NOMO-1 treated with dmso at 0.1 percent for 144 hours (cell line): ENCODE results near the gene RSPH3.
"Not testable (repeated sequence)": the region's sequence is repeated elsewhere in the genome, so short reads cannot be mapped to it uniquely, and the experiment has no call there.

Experiments used
- DNase-seq: peaks from one replicate; lab custom pipeline; 2025; ENCODE audit not compliant: unreplicated experiment; lab: John Stamatoyannopoulos, UW

The RSPH3 gene

DNA sequence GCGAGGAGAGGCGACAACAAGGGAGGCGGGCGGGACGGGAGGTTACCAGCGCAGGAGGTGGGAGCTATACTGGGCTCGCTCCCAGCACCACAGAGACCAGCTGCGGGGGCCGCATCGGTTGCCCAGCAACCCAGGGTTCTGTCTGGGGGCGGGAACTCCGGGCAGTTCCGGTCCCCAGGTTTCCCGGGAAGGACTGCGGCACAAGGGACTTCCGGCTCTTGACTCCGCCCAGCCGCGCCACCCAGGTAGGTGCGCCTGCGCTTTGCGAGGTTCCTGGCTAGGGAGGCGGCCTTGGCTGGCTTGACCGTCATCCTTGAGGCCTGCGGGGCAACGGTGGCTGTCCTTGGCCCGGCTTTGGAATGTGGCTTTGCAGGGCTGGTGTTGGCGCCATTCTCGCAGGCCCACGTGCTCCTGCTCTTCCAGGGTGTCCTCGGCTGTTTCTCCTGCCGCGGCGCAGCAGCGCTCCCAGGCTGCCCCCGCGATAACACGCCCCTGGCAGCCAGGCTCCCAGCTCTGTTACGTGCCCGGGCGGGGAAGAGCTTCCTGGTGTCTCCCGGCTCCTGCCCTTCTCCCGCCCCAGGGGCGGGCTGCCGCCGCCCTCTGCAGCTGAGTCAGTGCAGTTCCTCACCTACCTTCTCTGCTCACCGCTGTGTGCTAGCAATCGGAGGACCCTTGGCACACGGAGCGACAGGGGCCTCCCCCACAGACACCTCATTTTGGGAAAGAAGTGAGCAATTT lies at the start of gene RSPH3:
Gene RSPH3, minus strand, starts transcription at position 537 of the 738 bp plus-strand sequence. CDS start 652 bp downstream, outside the sequence.
- DNase-seq: peak; percentile 79

DNA sequence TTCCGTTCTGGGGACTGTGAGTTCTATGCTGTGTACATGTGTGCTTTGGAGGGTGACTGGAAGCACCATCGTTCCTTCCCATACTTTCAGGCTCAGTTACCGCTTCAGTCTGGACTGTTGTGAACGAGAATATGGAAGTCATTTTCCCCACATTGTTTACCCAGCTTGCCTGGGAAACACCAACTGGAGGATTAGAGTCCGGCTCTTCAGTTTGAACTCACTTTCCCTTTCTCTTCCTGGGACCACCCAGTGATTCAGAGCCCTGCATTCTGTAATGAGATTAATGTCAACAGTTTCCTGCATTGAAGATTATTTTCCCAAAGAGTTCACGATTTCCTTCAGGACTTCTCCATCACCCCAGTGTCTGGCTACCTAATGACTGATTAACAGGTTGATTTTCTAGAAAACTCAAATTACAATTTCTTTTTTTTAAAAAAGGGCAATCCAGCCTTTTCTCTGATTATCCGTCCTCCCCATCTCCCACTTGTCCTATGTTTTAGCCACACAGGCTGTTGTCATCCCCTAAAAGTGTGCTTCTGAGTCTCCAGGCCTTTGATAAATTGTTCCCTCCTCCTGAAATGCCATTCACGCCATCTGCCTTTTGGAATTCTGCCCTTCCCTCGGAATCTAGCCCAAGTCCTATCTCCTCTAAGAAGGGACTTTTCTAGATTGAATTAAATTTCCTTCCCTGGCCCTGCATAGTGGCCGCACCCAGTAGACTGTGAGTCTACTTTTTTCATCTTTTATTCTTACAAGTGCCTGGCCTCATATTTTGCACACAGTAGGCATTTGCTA lies 48.1 kb upstream of the RSPH3 start:
- no peak for DNase-seq

DNA sequence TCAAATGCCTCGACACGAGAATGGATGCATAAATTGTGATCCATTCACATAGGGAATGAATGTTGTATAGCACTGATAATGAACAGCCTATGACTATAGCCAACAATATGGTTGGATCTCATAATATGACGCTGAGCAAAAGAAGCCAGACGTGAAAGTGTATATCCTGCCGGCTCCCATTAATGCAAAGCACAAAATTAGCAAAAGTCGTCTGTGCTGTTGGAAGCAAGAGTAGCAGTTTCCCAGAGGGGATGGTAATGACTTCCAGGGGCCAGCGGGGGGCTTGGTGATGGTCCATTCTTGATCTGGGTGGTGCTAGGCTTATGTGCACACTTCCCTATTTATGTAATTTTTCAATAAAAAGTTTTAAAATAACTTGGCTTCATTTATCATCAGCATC lies 45.8 kb upstream of the RSPH3 start:
- no peak for DNase-seq

- peak; percentile 97 for DNase-seq
Observed at GRCh38 chr6:159044899-159045727, 45.1 kb upstream of the RSPH3 start, which contains the start of gene TAGAP. TSS of gene TAGAP (minus strand) at chr6:159044991. CDS start at chr6:159044146, 845 bp downstream.

GRCh38 chr6:159043947-159044346 lies 43.9 kb upstream of the RSPH3 start:
- no peak for DNase-seq

GRCh38 chr6:159043251-159043650 lies 43.2 kb upstream of the RSPH3 start:
- no peak for DNase-seq

GRCh38 chr6:159042826-159043181 lies 42.8 kb upstream of the RSPH3 start:
- no peak for DNase-seq

- peak; percentile 76 for DNase-seq
Observed at GRCh38 chr6:159042003-159042825, 42.2 kb upstream of the RSPH3 start.

- DNase-seq: no peak
Observed at GRCh38 chr6:159041181-159041580, 41.2 kb upstream of the RSPH3 start.

DNA sequence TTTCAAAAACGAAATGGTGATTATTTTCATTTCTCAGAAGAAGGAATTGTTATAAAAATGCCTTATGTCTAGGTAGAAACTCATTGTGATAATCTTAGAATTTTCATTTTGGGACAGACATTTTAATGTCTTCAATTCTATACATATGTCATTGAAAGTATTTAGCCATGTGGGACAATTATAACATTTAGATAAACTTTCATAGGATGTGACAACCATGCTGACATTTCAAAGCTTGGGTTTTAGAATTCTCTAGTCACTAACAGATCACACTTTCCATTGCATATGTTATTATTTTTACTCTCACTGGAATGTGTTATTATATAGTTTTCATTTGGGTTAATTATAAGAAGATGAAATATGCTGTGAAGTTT lies 39.9 kb upstream of the RSPH3 start:
- no peak for DNase-seq

DNA sequence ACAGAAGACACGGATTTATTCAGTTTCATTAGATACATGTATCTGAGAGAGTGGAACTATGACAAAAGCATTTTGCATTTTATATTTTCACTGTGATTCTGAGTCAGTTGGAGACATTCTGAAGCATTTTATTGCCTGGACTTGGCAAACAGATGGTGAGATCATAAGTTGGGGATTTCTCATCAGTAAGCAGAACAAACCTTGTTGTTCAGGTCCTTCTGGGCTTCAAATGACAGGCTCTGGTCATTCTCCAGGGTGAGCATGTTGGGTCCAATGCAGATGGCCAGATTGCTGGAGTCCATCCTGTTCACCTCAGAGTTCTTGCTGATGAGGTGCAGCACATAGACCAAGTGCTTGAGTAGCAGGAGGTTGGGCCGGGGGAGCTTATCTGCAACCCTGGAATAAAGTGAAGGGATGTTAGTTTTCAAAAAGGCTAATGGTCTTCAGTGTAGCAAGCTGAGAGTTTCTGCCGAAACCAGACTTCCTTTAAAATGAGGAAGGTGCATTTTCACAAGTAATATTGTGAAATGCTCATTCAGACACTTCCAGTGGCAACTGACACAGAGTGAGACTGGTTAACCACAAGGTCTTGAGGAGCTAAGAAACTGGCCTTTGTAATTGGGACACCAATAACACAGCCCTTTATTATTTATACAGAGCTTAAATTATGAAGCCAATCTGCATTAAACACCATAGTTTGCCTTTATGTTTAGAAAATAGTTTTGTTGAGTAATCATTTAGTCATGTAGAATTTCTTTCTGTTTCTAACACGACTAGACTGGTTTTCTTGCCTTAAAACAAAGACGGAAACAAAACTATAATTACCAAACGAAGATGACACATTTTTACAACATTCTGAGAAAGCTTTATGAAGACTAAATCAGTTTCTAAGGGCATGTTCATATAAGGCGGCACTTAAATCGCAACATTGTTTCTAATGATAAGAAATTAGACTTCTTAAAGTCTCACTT lies 39.2 kb upstream of the RSPH3 start:
- peak; percentile 88 for DNase-seq

DNA sequence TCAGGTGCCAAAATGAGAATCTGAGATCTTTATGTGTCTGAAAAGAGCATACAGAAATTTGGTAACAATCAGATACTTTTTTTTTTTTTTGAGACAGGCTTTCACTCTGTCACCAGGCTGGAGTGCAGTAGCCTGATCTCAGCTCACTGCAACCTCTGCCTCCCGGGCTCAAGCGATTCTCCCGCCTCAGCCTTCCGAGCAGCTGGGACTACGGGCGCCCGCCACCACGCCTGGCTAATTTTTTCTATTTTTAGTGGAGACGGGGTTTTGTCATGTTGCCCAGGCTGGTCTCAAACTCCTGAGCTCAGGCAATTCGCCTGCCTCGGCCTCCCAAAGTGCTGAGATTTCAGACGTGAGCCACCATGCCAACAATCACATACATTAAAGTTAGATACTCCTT lies 38.3 kb upstream of the RSPH3 start:
- DNase-seq: not testable (repeated sequence)

DNA sequence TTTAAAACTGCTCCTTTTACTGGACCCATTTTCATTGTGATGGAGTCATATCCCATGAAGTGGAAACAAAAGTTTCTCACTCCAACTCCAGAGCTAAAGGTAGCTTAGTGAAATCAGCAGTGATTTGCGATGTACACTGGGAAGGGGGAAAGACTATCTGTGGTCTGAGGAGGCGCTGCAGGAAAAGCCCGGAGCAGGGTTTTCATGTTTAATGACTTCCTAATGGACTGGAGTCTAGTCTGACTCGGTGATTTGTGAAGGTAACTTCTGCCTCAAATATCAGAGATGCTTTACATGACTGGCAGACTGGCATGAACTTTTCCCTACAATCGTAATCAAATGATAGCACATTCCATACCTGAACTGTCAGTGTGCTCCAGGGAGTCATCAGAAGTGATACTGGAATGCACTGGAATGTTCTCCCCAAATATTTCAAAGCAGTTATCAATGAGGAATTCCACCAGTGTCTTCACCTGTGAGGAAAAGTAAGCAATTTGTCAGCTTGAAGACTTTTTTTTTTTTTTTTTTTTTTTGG lies 37.8 kb upstream of the RSPH3 start:
- DNase-seq: no peak

GRCh38 chr6:159036673-159037072 lies 36.7 kb upstream of the RSPH3 start:
- no peak for DNase-seq

- DNase-seq: no peak
Observed at GRCh38 chr6:159035891-159036290, 35.9 kb upstream of the RSPH3 start.

DNA sequence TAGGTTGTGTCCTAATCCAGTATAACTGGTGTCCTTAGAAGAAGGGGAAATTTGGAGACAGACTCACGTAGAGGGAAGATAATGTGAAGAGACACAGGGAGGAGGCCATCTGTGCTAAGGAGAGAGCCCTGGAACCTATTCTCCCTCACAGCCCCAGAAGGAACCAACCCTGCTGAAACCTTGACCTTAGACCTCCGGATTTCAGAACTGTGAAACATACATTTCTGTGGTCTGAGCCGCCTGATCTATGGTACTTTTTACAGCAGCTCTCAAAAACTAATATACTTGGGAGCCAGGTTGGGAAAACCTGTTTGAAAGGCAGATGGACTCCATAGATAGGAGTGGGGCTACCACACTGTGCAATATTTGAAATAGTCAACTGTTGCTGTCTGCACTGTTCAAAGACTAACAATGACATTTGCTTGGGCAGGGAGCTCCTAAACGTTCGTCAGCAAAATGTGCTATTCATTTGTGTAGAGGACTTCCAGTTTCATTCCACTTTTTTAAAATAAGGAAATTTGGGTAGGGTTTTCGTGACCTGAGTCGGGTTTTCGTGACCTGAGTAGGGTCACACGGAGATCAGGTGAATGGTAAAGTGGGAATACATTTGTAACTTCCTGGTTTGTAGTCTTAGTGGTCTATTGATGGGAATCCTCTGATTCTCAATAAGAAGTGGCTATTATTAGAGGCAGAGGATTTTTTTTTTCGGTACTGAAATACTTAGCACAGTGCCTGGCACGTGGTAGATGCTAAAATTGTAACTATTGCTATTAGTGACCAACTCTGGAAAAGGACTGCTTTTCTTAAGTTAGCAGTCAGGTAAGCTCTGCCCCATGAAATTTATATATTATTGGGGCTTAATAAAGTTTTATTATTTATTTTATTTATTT lies 33.4 kb upstream of the RSPH3 start:
- DNase-seq: no peak

DNA sequence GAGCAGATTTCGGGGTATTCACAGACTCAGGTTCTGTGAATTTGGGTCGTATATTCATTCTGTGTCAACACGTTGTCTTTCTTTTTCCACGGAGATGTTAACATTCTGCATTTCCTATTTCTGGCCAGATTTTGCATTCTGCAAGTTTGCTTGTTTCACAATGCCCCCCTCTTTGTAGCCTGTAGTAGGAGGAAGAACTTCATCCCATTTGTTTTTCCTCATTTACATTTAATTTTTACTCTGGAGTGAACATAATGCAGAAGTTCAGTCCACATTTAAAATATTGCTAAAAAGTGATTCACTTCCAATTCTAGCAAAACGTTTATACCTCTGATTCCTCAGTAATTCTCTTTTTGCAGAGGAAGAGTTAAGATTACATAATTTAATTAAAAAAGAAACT lies 31.8 kb upstream of the RSPH3 start:
- no peak for DNase-seq

- DNase-seq: no peak
Observed at GRCh38 chr6:159030168-159030567, 30.2 kb upstream of the RSPH3 start.
